Measurements from ENCODE around the gene CEP72.

CEP72 gene

GRCh38 chr5:622946-623522, 10.9 kb downstream of the CEP72 start:
- Histone ChIP-seq H3K4me3 (IDR thresholded peaks at IDR 0.05; ENCODE audit: insufficient read depth, low read depth, low read length) (no peak overlapping the region), H3K4me2 (no peak overlapping the region), H3K36me3 (ENCODE audit: insufficient read depth) (peaks cover 3% of the 10 kb centered on the region; the same call in 1 of the 2 replicates), H3K79me2 (ENCODE audit: insufficient read depth, low read depth) (0 out of 2 replicates have a peak, but pooled peaks cover 3% of the 10 kb centered on the region), H3K9ac (no peak overlapping the region), H3K27me3 (ENCODE audit: insufficient read depth, low read depth) (no peaks in the 10 kb centered on the region), H3K4me1 (ENCODE audit: low read depth, poor library complexity, severe bottlenecking) (peaks cover 7% of the 10 kb centered on the region), H3K27ac (no peak overlapping the region), H4K20me1 (ENCODE audit: insufficient read depth) (0 out of 2 replicates have a peak, but pooled peaks cover 3% of the 10 kb centered on the region), H2AFZ (ENCODE audit: low read depth) (no peak overlapping the region)
- TF ChIP-seq CTCF (conservative IDR thresholded peaks at IDR 0.05; ENCODE audit: low read depth, low read length) = no peak

GRCh38 chr5:623531-623930, 11.4 kb downstream of the CEP72 start:
- H3K4me2 ChIP-seq = no peak overlapping the region
- no peaks in the 10 kb centered on the region for H3K27me3 ChIP-seq (ENCODE audit: insufficient read depth, low read depth)
- peaks cover 3% of the 10 kb centered on the region; the same call in 1 of the 2 replicates for H3K36me3 ChIP-seq (ENCODE audit: insufficient read depth)
- no peak overlapping the region for H3K27ac ChIP-seq
- H3K79me2 ChIP-seq (ENCODE audit: insufficient read depth, low read depth) = no peaks in the 10 kb centered on the region
- H3K4me3 ChIP-seq (IDR thresholded peaks at IDR 0.05; ENCODE audit: insufficient read depth, low read depth, low read length) = no peak overlapping the region
- H4K20me1 ChIP-seq (ENCODE audit: insufficient read depth) = 0 out of 2 replicates have a peak, but pooled peaks cover 3% of the 10 kb centered on the region
- no peak for TF ChIP-seq CTCF (conservative IDR thresholded peaks at IDR 0.05; ENCODE audit: low read depth, low read length)
- H3K4me1 ChIP-seq (ENCODE audit: low read depth, poor library complexity, severe bottlenecking) = peaks cover 7% of the 10 kb centered on the region
- no peak overlapping the region for H3K9ac ChIP-seq
- H2AFZ ChIP-seq (ENCODE audit: low read depth) = no peak overlapping the region

- H3K9ac ChIP-seq = no peak overlapping the region
- no peak overlapping the region for H3K4me2 ChIP-seq
- H3K27me3 ChIP-seq (ENCODE audit: insufficient read depth, low read depth) = no peaks in the 10 kb centered on the region
- peaks cover 3% of the 10 kb centered on the region; the same call in 1 of the 2 replicates for H3K36me3 ChIP-seq (ENCODE audit: insufficient read depth)
- TF ChIP-seq CTCF (conservative IDR thresholded peaks at IDR 0.05; ENCODE audit: low read depth, low read length) = no peak
- no peak overlapping the region for H3K27ac ChIP-seq
- H3K4me3 ChIP-seq (IDR thresholded peaks at IDR 0.05; ENCODE audit: insufficient read depth, low read depth, low read length) = no peak overlapping the region
- no peak overlapping the region for H2AFZ ChIP-seq (ENCODE audit: low read depth)
- H3K4me1 ChIP-seq (ENCODE audit: low read depth, poor library complexity, severe bottlenecking) = peaks cover 7% of the 10 kb centered on the region
- H4K20me1 ChIP-seq (ENCODE audit: insufficient read depth) = 0 out of 2 replicates have a peak, but pooled peaks cover 3% of the 10 kb centered on the region
- no peaks in the 10 kb centered on the region for H3K79me2 ChIP-seq (ENCODE audit: insufficient read depth, low read depth)
Observed at GRCh38 chr5:624118-624950, 12.2 kb downstream of the CEP72 start.

- no peaks in the 10 kb centered on the region for H3K79me2 ChIP-seq (ENCODE audit: insufficient read depth, low read depth)
- H3K27me3 ChIP-seq (ENCODE audit: insufficient read depth, low read depth) = no peaks in the 10 kb centered on the region
- peaks cover 7% of the 10 kb centered on the region for H3K4me1 ChIP-seq (ENCODE audit: low read depth, poor library complexity, severe bottlenecking)
- 0 out of 2 replicates have a peak, but pooled peaks cover 3% of the 10 kb centered on the region for H4K20me1 ChIP-seq (ENCODE audit: insufficient read depth)
- no peak overlapping the region for H3K4me3 ChIP-seq (IDR thresholded peaks at IDR 0.05; ENCODE audit: insufficient read depth, low read depth, low read length)
- no peak overlapping the region for H3K9ac ChIP-seq
- peaks cover 3% of the 10 kb centered on the region; the same call in 1 of the 2 replicates for H3K36me3 ChIP-seq (ENCODE audit: insufficient read depth)
- no peak for TF ChIP-seq CTCF (conservative IDR thresholded peaks at IDR 0.05; ENCODE audit: low read depth, low read length)
- H3K27ac ChIP-seq = no peak overlapping the region
- H2AFZ ChIP-seq (ENCODE audit: low read depth) = no peak overlapping the region
- no peak overlapping the region for H3K4me2 ChIP-seq
Observed at GRCh38 chr5:624951-625230, 12.8 kb downstream of the CEP72 start.

All from KMS-11 (cell line).